Stimulated activated CD8-positive, alpha-beta memory T cell treated with anti-CD3 and anti-CD28 coated beads, Interleukin-4, amount 100 ng/mL, for 48 hours (primary cell): Measurements from ENCODE around the gene PARP14.
"Not testable (repeated sequence)": the region's sequence is repeated elsewhere in the genome, so short reads cannot be mapped to it uniquely, and the experiment has no call there.

Source experiments
- DNase-seq: peaks from one replicate; pipeline ENCODE4 v3.0.0-alpha.2; 2020

PARP14 gene

DNA sequence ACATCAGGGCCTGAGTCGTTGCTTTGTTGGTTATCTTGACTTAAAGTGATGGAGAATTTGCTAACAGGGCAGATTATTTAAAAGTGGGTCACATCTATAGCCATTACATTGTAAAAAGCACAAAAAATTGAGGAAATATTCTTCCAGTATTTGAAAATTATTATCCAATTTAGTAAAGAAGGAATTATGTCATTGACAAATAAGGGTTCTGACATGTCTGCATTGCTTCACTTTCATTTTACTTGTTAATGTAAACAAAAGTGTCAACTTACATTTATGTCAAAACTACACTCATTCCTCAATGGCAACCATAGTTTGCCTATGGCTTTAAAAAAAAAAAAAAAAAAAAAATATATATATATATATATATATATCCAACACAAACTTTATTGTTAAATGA lies 3.4 kb upstream of the PARP14 start:
- no peak for DNase-seq

DNA sequence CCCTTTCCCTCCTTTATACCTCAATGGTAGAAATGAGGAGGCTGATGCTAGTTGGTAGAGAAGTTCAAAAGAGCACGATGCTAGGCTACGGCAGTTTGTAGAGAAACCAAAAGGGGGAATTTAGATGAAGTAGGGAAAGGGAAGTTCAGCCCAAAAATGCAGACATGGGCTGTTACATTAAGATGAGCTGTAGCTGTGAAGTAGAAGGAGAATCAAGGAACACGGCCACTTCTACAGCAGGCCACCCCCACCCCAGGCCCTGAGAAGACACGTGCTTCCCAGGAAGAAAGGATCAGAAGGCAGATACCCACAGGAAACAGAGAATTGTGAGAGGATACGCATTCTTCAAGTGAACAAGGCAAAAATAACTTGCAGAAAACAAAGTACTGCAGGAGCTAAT lies 2.1 kb upstream of the PARP14 start:
- no peak for DNase-seq

DNA sequence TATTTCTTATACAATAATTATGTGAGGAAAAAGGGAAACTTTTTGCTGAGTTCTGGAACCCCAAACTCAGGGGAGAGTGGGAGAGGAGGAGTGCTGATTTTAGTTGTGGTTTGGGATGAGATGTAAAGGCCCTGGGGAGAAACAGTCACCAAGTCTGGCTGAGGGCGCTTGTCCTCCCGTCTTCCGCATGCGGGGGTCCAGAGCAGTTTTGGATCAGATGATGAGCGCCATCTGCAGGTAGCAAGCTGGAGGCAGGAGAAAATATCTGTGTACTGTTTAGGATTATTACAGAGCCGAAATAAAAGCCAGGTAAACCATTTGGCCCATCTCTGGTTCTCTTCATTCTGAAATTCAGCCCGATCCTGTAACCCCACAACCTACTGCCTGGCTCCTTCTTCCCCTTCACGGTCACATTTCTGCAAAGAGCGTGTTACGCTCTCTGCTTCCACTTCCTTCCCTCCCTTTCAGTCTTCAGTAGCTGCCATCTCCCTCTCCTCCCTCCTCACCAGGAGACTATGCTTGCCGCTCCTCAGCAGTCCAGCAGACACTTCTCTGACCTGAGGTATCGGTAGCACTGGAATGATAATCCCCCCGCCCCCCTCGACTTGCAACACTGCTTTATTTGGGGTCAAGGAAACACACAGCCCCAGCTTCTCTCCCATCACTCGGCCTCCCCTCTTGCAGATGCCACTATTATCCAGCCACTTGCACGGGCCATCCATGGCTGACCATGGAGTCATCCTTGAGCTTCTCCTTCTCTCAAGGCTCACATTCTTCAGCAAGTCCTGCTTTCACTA lies 1.4 kb upstream of the PARP14 start:
- peak; percentile 87 for DNase-seq

DNA sequence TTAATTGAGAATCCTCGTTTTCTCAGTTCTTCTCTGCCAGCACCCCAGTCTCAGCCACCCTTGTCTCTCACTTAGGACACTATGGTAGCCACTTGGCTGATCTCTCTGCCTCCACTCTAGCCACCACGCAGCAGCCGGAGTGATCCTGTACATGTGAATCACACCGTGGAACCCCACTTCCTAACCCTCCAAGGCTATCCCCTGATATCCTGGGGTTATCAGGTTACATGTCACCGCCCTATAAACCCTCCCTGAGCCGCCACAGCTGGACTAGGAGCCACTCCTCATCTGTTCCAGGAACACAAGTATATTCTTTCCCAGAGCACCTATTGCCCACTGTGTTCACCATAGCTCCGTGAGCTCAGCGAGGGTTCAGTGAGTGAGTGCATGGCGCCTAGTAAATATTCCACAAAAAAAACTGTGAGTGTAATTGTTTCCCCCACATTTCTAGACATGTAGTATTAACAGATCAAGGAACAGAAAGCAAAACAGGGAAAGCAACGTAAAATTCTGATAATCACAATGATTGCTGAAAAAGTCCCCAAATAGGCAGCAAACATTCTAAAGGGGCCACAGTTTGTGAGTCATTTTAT lies 661 bp upstream of the PARP14 start:
- DNase-seq = peak; percentile 37

DNA sequence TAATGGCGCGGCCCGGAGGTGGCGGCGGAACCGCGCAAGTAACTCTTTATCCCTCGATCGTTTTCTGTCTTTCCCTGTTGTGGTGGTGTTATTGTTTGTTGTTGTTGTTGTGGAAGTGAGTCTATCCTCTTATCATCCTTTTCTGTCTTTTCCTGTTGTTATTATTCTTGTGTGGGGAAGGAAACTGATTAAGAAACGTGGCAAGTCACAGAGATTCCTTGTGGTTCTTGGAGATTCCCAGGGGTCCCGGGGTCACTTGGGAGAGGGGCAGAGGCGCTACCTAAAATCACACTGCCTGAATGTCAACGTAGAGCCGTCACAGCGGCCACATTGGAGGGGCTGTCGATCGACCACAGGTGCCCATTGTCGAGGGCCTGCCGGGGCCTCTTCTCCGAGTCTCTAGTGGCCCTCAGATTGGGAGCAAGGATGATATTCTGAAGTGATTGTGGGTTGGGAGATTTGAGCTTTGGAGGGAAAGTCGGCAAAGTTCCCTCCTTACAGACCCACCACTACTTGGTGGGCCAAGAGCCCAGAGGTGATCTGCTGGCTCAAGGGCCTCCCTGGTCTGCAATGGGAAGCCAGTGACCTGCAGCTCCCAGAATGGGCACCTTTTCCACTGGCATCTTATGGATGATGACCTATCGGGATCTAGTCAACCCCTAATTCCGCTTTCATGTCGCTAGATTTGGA lies 790 bp downstream of the PARP14 start:
- DNase-seq = no peak

DNA sequence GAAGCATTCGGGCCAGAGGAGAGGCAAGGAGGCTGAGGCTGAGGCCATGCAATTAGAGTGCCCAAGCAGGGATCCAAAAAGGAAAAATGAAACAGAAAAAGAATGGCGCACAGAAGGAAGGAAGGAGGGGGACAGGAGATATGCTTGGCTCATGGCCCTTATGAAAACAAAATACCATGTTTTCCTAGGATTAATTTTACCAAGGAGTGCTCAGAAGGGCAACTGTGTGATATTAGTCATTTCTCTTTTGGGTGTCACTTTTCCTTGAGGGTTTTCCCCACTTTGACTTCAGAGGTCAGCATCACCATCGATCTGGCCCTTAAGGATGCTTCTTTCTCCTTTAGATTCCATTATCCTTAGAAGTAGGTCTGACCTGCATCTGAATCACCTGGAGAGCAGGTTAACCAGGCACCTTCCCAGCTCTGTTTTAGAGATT lies 1.4 kb downstream of the PARP14 start:
- DNase-seq = no peak

DNA sequence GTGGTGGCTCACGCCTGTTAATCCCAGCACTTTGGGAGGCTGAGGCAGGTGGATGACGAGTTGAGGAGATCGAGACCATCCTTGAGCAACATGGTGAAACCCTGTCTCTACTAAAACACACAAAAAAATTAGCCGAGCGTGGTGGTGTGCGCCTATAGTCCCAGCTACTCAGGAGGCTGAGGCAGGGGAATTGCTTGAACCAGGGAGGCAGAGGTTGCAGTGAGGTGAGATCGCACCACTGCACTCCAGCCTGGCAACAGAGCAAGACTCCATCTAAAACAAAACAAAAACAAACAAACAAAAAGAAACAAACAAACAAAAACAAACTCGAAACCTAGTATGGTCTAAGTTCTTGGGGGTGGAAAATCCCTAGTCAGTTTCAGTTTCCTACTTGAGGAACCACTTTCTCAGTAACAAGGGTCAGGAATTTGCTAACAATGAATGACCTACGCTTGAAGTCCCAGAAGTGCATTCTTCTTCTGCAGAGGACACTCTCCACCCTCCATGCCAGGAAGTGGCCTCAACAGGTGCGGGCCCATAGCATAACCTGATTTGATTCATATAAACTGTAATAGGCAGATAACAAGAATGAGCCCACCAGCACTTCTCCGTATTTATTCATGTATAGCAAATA lies 2.3 kb downstream of the PARP14 start:
- DNase-seq = not testable (repeated sequence)

DNA sequence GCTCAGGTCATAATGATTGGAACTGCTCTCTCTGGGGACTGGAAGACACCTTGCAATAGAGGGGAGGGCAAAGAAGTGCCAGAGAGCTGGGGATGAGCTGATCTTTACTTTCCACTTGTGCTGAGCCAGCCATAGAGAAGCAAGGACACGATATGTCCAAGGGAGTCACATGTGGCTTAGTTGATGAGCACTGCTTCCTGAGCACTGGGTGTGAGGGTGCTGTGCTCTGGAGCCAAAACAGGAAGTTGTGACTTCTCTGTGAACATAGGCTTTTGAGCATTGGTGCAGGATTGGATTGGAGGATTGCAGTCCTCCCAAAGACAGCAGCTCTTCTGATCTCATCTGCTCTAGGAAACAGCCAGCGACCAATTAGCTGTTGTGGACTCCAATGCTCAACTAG lies 6.7 kb downstream of the PARP14 start:
- DNase-seq = no peak

DNA sequence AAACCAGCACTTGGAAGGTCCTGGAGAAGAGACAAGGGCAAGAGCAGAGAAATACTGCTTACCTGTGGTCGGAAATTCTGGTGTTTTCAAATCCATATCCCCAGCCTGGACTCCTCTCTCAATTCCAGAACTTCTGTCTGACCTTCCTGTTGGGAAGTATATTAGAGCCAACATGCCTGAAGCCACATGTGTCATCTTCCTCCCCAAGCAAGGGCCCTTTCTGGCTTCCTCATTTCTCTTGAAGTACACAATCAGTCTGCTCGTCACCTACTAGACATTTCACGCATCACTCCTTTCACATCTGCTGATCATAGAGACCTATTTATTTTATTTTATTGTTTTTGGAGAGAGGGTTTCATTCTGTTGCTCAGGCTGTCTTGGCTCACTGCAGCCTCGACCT lies 8.4 kb downstream of the PARP14 start:
- DNase-seq = no peak

DNA sequence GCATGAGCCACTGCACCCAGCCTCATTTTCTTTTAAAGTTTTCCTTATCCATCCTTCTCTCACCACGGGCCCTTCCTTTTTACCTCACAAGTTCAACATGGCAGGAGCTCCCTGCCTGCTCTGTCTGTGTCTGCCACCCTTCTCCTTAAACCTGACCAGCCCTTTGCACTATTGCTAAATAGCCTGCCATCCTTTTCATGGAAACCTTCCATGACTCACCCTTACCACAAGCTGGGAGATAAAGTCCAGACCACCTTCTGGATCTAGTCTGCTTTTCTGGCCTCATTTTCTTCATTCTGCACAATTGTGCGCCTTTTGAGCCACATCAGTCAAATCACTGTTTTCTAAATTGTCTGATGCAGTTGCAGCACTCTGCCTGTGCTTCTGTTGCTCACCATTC lies 8.9 kb downstream of the PARP14 start:
- no peak for DNase-seq

DNA sequence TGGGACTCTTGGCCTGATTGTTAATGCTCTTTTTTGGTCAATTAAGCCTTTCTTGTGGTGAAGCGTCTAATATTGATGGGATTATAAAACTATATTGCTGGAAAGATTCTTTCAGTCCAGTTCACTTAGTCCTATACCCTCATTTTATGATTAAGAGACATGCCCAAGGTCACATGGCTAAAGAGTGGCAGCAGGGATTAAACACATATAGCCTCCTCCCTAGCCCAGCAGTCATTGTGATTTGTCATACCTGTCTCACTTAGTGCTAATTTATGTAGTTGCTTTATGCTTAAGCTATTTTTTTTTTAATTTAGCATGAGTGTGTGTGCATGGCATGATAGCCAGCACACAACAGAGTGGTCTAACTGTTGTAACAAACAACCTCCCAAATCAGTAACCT lies 9.5 kb downstream of the PARP14 start:
- DNase-seq = no peak

DNA sequence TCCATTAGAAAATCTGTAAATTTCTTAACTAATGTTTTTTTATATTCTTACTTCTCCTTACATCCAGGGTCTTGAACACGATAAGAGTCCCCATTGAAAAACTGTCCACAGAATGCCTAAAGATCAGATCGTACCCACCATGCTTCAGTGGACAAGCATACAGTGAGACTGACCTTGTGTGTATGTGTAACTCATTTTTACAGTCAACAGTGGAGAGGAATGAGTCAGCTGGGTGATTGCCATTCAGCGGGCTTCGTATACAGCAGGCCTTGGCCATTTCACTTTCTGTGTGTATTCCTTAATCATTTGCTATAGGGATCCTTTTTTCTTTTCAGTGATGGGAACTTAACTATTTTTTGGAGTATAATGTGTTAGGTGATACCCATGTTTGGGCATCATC lies 10.6 kb downstream of the PARP14 start:
- DNase-seq = no peak

DNA sequence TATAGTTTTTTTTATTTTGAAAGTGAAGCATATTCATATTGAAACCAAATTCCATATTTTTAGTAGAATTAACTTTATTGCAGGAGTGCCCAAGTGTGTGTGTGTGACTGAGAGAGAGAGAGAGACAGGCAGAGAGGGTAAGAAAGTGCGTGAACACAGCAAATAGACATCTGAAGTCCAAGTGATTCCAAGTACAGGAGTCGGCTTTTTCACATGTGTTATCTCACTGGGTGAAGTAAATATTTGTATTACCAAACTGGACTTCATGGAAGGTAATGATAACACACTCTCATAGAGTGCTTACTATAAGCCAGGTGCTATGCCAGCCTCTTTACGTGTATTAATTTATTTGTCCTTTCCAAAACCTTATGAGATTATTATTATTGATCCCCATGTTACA lies 12.0 kb downstream of the PARP14 start:
- no peak for DNase-seq

DNA sequence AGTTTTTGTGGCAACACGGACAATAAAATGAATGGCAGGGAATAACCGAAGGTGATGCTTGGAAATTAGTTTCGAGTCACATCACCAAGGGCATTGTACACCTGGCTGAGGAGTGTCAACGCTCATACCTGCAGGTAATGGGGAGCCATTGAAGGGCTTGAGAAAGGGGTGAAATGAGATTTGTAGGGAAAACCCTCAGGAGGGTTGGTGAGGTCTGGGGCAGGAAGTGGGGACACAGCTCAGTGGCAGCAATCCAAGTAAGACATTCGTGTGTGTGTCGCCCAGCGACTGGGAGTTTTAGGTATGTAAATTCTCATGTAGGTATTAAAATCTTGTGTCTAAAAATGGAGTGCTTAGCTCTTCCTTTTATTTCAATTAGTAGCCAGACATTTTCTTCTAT lies 14.3 kb downstream of the PARP14 start:
- no peak for DNase-seq

DNA sequence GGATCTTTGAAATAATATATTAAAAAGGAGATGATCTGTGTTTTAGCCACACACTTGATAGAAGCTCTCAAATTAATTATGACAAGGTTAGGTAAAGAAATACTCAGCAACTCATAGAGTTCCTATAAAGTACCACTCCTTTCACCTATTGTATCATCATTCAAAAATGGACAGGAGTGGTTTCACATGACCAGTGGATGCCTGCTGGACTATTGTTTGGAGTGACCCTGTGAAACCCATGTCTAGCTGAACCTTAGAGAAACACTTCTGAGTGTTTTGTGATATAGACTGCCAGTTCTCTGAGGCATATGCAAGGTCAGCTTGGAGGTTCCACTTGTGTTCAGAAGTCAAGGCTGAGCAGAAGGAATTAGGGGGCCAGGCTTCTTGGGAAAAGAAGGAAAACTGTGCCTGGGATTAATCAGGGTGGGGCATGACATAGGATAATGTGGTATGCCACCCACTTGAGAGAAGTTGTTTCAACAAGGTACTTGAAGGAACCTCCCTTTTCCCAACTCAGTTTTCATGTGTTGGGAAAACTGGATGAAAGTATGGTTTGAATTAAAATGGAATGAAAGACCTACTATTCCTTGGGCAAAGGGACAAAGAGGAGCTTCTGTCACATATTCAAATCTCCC lies 15.4 kb downstream of the PARP14 start:
- no peak for DNase-seq

DNA sequence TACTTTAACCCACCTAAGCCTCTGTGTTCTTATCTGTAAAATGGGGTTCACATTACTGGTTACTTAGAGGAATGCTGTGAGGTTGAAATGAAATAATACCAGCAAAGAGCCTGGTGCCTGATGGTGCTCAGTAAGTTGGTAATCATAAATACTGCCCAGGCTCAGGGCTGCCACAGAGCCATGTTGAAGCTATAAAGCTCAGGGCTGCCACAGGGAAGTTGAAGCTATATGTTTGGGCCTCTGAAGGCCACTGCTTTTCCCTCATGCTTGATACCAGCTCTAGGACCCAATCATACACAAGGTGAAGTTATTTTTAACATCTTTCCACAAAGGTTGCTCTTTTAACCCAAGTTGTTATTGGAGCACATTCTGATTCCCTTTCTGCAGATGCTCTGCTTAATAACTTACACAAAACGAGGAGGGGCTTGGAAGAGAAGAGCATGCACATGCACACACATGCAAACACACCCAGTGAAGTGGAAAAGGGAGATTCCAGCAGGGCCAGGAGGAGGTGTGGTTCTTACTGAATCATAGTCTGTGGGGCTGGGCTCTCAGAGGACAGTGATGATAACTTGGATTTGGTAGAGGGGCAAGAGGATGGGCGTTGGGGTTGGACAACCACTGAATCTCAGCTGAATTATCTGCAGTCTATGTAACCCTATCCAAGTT lies 17.4 kb downstream of the PARP14 start:
- DNase-seq = no peak

DNA sequence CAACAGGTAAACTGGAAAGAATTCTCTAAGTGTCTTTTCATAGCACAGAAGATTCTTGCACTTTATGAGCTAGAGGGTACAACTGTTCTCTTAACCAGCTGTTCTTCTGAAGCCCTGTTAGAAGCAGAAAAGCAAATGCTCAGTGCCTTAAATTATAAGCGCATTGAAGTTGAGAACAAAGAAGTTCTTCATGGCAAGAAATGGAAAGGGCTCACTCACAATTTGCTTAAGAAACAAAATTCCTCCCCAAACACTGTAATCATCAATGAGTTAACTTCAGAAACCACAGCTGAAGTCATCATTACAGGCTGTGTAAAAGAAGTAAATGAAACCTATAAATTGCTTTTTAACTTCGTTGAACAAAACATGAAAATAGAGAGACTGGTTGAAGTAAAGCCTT lies 19.6 kb downstream of the PARP14 start:
- no peak for DNase-seq

DNA sequence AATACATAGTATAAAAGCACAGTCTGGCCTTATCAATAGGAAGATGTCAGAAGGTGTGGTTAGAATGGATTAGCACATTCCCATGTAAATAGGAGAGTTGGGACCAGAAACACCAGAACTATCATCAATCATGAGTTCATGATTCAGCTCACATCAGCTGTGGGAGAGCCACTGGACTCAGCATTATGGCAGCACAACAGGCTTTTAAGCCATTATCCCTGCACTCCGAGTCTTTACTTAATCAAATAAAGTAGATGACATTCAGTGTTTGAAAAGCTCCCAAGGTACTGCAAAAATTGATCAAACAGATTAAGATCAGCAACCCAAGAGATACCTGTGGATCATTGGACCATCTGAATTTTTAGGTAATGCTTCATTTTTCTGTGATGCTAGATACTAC lies 24.7 kb downstream of the PARP14 start:
- no peak for DNase-seq

DNA sequence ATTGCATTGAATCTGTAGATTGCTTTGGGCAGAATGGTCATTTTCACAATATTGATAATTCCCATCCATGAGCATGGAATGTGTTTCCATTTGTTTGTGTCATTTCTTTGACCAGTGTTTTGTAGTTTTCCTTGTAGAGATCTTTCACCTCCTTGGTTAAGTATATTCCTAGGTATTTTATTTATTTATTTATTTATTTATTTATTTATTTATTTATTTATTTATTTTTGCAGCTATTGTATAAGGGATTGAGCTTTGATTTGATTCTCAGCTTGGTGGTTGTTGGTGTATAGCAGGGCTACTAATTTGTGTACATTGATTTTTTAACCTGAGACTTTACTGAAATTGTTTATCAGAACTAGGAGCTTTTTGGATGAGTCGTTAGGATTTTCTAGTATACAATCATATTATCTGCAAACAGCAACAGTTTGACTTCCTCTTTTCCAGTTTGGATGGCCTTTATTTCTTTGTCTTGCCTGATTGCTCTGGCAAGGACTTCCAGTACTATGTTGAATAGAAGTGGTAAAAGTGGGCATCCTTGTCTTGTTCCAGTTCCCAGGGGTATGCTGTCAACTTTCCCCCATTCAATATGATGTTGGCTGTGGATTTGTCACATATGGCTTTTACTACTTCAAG lies 30.1 kb downstream of the PARP14 start:
- not testable (repeated sequence) for DNase-seq

DNA sequence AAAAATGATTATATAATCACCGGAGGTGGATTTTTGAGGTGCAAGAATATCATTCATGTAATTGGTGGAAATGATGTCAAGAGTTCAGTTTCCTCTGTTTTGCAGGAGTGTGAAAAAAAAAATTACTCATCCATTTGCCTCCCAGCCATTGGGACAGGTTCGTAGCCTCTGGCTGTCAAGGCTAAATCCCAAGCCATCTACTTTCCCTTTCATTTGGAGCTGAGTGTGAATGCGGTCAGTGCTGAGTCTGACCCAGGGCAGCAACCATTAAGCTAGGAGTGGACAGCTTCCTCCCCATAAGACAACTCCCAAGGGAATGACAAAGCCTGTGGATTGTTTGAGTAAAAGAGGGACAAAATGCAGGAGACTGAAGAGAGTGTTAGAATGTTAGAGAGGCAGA lies 33.6 kb downstream of the PARP14 start:
- no peak for DNase-seq

DNA sequence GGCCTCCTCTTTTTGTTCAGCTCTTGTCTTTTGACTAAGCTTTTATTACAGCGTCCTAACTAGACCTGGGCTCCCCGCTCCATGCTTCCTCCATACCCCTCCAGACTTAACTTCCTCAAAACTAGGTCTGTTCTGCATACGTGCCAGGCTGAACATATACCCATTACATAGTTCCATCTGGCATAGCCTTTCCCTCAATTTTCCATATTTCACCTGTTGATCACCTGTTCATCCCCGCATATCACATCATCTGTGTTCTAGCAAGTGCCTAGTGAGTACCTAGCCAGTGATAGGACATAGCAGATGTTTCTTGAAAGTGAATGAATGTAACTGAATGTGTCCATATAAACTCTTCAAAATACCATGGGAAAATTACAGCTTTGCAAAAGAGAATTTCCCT lies 36.0 kb downstream of the PARP14 start:
- DNase-seq = no peak

DNA sequence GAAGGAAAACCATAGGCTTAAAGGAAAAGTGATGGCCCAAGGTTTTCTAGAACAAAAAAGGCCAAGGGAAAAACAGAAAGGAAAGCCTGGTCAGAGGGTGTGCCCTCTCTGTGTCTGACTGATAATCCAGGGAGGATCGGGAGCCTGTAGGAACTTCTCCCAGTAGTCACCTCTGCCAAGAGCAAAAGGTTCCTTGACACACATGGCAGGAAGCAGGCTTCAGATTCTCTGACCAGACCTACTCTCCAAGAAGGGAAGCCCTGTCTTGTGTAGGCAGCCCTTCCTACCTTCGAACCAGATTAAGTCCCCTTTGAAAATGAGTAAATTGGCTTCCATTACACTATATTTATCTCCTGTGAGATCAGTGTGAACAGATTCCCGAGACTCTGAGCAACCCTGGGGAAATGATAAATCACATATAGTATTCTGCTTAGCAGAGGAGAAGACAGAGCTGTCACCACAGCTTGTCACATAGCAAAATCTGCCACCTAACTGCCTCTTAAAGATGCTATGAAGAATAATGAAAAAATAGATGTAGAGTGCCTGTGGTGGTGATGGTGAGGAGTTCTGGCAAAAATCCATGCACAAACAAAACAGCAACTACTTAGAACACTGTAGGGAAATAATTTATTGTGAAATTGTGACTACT lies 38.8 kb downstream of the PARP14 start:
- no peak for DNase-seq
